ENCODE results near the gene MUTYH. TPM values are rescaled to one million over a fixed set of nuclear protein-coding genes. Genes with fewer than 3 reads are reported as not detected.
"Not testable (repeated sequence)": the region's sequence is repeated elsewhere in the genome, so short reads cannot be mapped to it uniquely, and the experiment has no call there.

The MUTYH gene
- total RNA-seq, 4 donors from 2014 or later: 10.1 to 20.6 (median 11.0) TPM

GRCh38 chr1:45299981-45300668 is 40.1 kb downstream of the MUTYH start:
- no peak overlapping the region for H3K4me3 ChIP-seq
- no peak overlapping the region for H3K27ac ChIP-seq
- no peaks in the 10 kb centered on the region for H3K27me3 ChIP-seq
- intact Hi-C loops (cut with DNase I; ENCODE audit: low total_unique reads) (loop anchor here (1.0 to 5.0 kb wide), 4 partner anchors 286 to 568 kb away; partner anchors contain the start of genes RNU5D-1 and RPS8), in situ Hi-C loops (cut with MboI; ENCODE audit: low sequenced_read_pairs in 4 of 4) (loop anchor here (5.0 kb wide), 2 partner anchors 283 to 288 kb away; partner anchors contain the start of genes HECTD3 (in 1 of the 4) and UROD (in 1 of the 4))
- peak; percentile 45 to 73 (median 66) for TF ChIP-seq CTCF (IDR thresholded peaks at IDR 0.05 in 4 of 5, conservative IDR thresholded peaks at IDR 0.05 in 1 of 5)
- no peak for TF ChIP-seq POLR2A (IDR thresholded peaks at IDR 0.05)
- peaks cover 8 to 16% of the 10 kb centered on the region in 2 donors for H3K4me1 ChIP-seq
- DNase-seq (peak in 1 of 2 donors; percentile 32), ATAC-seq (no peak)
- H3K36me3 ChIP-seq: no peaks in the 10 kb centered on the region
- no peaks in the 10 kb centered on the region for H3K9me3 ChIP-seq

- Histone ChIP-seq H3K9me3 (no peaks in the 10 kb centered on the region), H3K4me1 (peaks cover 2 to 8% of the 10 kb centered on the region in 2 donors), H3K27me3 (no peaks in the 10 kb centered on the region), H3K4me3 (no peak overlapping the region), H3K36me3 (no peaks in the 10 kb centered on the region), H3K27ac (no peak overlapping the region)
- in situ Hi-C loops (cut with MboI; ENCODE audit: low sequenced_read_pairs in 4 of 4) (loop anchor here in 3 of 4 donors (5.0 kb wide), 1 partner anchor 282 kb away; no protein-coding TSS in a partner anchor), intact Hi-C loops (cut with DNase I; ENCODE audit: low total_unique reads) (no loop called here)
- TF ChIP-seq CTCF (IDR thresholded peaks at IDR 0.05 in 4 of 5, conservative IDR thresholded peaks at IDR 0.05 in 1 of 5): no peak
- TF ChIP-seq POLR2A (IDR thresholded peaks at IDR 0.05): no peak
- DNase-seq (no peak), ATAC-seq (no peak)
Observed at GRCh38 chr1:45299296-45299695, 40.9 kb downstream of the MUTYH start.

- no peak for TF ChIP-seq POLR2A (IDR thresholded peaks at IDR 0.05)
- no peak for TF ChIP-seq CTCF (IDR thresholded peaks at IDR 0.05 in 4 of 5, conservative IDR thresholded peaks at IDR 0.05 in 1 of 5)
- H3K27ac ChIP-seq: no peak overlapping the region
Observed at GRCh38 chr1:45297666-45298356, 42.4 kb downstream of the MUTYH start.

GRCh38 chr1:45291716-45292115 is 48.5 kb downstream of the MUTYH start:
- Histone ChIP-seq H3K4me1 (no peaks in the 10 kb centered on the region), H3K27me3 (no peaks in the 10 kb centered on the region), H3K9me3 (no peaks in the 10 kb centered on the region), H3K27ac (no peak overlapping the region), H3K36me3 (no peaks in the 10 kb centered on the region), H3K4me3 (no peak overlapping the region)
- no peak for ATAC-seq
- no peak for DNase-seq
- TF ChIP-seq POLR2A (IDR thresholded peaks at IDR 0.05) (no peak), CTCF (IDR thresholded peaks at IDR 0.05 in 4 of 5, conservative IDR thresholded peaks at IDR 0.05 in 1 of 5) (no peak)
- intact Hi-C loops (cut with DNase I; ENCODE audit: low total_unique reads) (no loop called here), in situ Hi-C loops (cut with MboI; ENCODE audit: low sequenced_read_pairs in 4 of 4) (no loop called here)

More at GRCh38 chr1:45297666-45298356, 42.4 kb downstream of the MUTYH start:
- ATAC-seq (no peak), DNase-seq (no peak)
- in situ Hi-C loops (cut with MboI; ENCODE audit: low sequenced_read_pairs in 4 of 4) (loop anchor here in 3 of 4 donors (5.0 kb wide), 1 partner anchor 281 kb away; no protein-coding TSS in a partner anchor), intact Hi-C loops (cut with DNase I; ENCODE audit: low total_unique reads) (no loop called here)
- H3K9me3 ChIP-seq: no peaks in the 10 kb centered on the region
- H3K36me3 ChIP-seq: no peaks in the 10 kb centered on the region
- H3K27me3 ChIP-seq: no peaks in the 10 kb centered on the region
- H3K4me1 ChIP-seq: peaks cover 0 to 1% of the 10 kb centered on the region in 2 donors
- H3K4me3 ChIP-seq: no peak overlapping the region

GRCh38 chr1:45291002-45291401 is 49.2 kb downstream of the MUTYH start:
- H3K36me3 ChIP-seq; ATAC-seq; DNase-seq; H3K4me3 ChIP-seq; H3K9me3 ChIP-seq; H3K27ac ChIP-seq; intact Hi-C loops (cut with DNase I; ENCODE audit: low total_unique reads); in situ Hi-C loops (cut with MboI; ENCODE audit: low sequenced_read_pairs in 4 of 4); H3K4me1 ChIP-seq; H3K27me3 ChIP-seq: not testable (repeated sequence)

- H3K9me3 ChIP-seq; in situ Hi-C loops (cut with MboI; ENCODE audit: low sequenced_read_pairs in 4 of 4); H3K27me3 ChIP-seq; H3K27ac ChIP-seq; H3K4me3 ChIP-seq; H3K36me3 ChIP-seq; DNase-seq; H3K4me1 ChIP-seq; intact Hi-C loops (cut with DNase I; ENCODE audit: low total_unique reads); ATAC-seq: not testable (repeated sequence)
Observed at GRCh38 chr1:45286521-45286920, 53.7 kb downstream of the MUTYH start.

- in situ Hi-C loops (cut with MboI; ENCODE audit: low sequenced_read_pairs in 4 of 4); DNase-seq; H3K27ac ChIP-seq; H3K4me1 ChIP-seq; ATAC-seq; H3K36me3 ChIP-seq; H3K9me3 ChIP-seq; intact Hi-C loops (cut with DNase I; ENCODE audit: low total_unique reads); H3K27me3 ChIP-seq; H3K4me3 ChIP-seq: not testable (repeated sequence)
Observed at GRCh38 chr1:45284858-45285257, 55.4 kb downstream of the MUTYH start.
